Activated CD8-positive, alpha-beta memory T cell treated with anti-CD3 and anti-CD28 coated beads for 4 hours (primary cell): ENCODE results near the gene OPN1MW.
"Not testable (repeated sequence)": the region's sequence is repeated elsewhere in the genome, so short reads cannot be mapped to it uniquely, and the experiment has no call there.

Source experiments
- DNase-seq, 2 donors: peaks; one replicate each; pipeline ENCODE4 v3.0.0-alpha.2; 2020; ENCODE audit warnings: low read depth in 2 of 2

Gene OPN1MW

DNA sequence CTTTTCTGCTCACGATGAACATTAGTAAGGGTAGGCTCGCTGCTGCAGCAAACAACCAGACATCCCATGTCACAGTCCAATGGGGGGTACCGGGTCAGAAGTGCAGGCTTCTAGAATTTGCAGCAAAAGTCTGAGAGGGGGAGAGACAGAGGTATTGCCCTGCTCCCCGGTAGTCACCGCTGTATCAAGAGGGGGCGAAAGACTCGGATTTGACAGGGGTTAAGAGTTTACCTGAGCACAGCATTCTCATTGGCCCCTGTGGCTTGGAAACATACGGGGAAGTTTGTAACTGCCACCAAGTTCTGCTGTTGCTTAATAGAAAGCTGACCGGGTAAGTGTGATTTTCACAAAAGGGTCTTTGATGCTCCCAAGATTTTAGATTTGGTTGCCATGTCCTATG lies 28.7 kb downstream of the OPN1MW start:
- DNase-seq = not testable (repeated sequence)

DNA sequence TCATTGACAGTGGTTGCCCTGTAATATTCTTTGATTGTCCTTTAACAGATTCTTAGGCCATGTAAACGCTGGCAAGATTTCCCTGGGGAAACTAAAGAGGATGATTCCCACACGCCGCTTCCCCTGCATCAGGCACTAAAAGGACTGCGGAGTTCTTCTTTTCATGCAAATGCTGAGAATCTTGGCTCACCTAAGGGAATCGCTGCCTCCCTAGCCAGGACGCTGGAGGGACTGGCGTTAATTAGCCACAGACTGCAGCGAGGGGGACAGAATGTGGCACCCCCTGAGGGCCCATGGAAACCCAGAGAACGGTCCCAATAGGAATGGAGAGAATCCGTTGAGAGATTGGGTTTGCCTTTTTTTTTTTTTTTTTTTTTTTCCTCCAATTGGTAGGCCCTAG lies 29.1 kb downstream of the OPN1MW start:
- DNase-seq = not testable (repeated sequence)

DNA sequence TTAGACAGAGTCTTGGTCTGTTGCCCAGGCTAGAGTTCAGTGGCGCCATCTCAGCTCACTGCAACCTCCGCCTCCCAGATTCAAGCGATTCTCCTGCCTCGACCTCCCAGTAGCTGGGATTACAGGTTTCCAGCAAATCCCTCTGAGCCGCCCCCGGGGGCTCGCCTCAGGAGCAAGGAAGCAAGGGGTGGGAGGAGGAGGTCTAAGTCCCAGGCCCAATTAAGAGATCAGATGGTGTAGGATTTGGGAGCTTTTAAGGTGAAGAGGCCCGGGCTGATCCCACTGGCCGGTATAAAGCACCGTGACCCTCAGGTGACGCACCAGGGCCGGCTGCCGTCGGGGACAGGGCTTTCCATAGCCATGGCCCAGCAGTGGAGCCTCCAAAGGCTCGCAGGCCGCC lies 37.1 kb downstream of the OPN1MW start, which contains the start of gene OPN1MW2:
TSS of gene OPN1MW2 (plus strand) at position 301 of the 400 bp plus-strand sequence. CDS start at position 361, 60 bp downstream.
- not testable (repeated sequence) for DNase-seq

DNA sequence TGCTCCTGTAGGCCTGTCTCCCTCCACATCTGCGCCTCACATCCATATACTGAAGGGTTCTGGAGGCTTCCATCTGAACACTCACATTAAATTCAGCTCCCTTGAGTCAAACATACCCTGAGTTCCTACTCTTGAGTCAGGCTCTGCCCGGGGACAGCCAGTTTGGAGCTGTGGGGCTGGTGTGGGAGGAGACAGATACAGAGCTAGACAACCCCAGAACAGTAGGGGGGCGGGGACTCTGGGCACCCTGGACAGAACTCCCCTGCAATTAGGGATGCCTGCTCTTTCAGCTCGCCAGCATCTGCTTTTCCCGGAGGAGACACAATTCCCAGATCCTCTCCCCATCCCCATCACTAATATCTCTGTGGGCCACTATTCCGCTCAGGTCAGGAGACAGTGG lies 42.9 kb downstream of the OPN1MW start:
- DNase-seq = not testable (repeated sequence)

DNA sequence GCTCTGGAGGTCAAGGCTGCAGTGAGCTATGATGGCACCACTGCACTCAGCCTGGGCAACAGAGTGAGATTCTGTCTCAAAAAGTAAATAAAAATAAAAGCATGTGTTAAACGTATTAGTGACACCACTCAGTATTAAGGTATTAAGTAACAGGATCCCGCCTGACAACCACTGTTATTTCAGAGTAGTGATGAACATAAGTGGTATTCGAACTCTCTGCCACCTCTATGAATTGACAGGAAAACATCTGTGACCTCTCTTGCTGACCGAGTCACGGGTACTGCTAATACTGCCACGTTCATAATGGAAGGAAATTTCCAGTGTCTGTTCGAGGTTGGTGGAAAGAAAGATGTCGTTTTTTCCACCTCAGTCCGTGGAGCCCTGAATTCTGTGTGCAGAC lies 44.3 kb downstream of the OPN1MW start:
- DNase-seq = not testable (repeated sequence)

DNA sequence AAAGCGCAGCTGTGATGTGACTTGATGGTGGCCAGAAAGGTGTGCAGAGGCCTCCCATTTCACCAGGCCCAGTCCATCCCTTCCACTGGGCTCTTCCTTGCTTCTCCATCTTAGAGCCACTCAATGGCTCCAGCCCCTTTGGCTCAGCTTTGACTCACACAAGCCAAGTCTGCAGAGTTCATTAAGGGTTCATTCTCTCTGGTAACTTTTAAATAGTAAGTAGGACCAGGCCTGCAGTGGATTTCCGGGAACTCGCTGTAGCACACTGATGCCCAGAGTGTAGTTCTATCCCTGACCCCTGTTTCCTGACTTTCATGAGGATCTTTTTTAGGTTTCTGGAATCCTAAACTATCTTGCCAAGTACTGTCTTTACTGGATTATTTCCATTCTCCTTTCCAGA lies 49.0 kb downstream of the OPN1MW start:
- DNase-seq = not testable (repeated sequence)

DNA sequence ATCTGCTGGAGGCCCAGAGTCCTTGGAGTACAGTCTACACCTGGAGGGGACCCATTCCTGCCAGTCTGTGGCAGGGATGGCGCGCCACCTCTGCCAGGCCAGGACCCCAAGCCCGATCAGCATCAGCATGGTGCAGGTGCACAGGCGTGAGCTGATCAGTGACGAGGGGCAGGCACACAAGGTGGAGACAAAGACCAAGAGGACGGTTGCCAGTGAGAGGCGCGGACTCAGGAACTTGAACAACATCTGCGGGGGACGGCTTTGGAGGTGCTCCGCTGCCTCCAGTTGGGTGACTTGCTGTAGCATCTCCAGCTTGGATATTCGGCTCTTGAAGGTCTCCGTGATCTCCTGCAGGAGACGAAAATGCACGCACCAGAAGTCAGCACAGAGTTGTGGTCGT lies 51.2 kb downstream of the OPN1MW start:
- not testable (repeated sequence) for DNase-seq

DNA sequence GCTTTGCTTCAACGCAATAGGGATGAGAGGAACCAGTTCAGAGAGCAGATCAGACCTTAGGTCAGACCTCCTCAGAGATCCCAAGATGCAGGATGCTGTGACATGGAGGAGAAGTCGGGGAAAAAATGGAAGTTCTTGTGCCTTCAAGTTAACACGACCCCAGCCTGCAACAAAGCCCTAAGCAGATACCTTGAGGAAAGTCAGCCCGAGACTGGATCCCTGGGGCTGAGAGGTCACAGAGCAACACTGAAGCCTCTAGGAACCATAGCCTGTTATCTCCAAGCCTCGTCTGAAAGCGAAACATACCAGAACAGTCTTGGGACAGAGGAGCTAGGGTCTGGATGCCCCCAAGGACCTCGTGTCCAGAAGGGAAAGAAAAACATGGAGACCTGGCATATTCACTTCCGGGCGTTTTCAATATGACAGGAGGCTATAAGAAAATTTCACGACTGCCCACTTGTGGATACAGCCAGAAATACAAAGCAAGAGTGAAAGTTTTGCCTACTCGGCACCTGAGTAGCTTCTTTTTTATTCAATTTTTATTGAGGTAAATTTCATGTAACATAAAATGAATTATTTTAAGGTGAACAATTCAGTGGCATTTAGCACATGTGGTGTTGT lies 56.7 kb downstream of the OPN1MW start:
- not testable (repeated sequence) for DNase-seq

DNA sequence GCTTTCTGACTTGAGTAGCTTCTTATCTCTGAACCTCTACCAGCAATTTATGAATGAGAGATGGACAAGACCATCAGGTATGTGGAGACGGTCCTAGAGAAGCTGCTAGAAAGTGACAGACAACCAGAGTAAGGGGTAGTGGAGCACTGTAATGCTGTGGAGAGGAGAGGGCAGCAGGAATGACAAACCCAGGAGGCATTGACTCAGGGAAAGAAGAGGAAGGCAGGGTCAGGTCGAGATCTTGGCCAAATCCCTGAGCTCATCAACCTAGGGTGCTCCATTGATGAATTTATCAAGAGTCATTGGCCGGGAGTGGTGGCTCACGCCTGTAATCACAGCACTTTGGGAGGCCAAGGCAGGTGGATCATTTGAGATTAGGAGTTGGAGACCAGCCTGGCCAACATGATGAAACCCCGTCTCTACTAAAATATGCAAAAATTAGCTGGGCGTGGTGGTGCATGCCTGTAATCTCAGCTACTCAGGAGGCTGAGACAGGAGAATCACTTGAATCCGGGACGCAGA lies 57.6 kb downstream of the OPN1MW start:
- DNase-seq = not testable (repeated sequence)
